NCI-H146 treated with DMSO at 0.1 percent for 48 hours (cell line): ENCODE results near the gene AKR1A1.

Source experiments
- DNase-seq: peaks from one replicate; lab custom pipeline; 2025; ENCODE audit not compliant: unreplicated experiment; lab: John Stamatoyannopoulos, UW

AKR1A1 gene

DNA sequence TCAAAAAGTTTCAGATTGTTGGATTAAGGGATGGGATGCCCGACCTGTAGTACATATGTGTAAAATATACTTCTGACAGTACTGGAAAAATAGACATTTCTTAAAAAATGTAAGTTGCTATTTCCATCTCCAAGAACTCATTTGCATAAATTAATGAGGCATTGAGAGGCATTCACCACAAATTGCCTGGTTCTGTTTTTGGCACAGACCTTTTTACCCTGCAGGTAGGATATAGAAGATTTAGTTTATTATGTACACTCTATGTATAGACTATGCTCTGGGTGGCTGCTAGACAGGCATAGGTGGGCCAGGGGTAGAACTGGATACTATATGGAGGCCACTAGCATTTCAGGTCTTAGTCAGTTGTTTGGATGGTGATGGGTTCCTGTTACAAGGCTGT, 65.3 kb downstream of the AKR1A1 start:
- DNase-seq = no peak

DNA sequence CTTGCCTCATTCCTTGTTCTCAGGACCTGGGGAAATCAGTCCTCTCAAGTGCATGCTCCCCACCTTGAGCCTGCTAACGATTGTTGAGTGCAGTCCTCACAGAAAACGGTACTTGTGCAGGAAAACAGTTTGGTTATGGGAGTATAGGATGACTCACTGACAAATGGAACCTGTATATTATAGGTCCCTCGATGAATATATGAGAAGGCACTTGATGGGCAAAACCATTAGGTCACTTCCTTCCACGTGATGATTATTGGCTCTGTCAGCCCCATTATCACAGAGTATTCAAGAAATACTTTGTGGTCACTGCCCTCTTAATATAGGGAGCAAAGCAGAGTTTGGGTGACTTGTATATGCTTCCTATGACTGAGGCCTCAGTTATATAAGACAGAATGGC, 67.0 kb downstream of the AKR1A1 start:
- DNase-seq = no peak

DNA sequence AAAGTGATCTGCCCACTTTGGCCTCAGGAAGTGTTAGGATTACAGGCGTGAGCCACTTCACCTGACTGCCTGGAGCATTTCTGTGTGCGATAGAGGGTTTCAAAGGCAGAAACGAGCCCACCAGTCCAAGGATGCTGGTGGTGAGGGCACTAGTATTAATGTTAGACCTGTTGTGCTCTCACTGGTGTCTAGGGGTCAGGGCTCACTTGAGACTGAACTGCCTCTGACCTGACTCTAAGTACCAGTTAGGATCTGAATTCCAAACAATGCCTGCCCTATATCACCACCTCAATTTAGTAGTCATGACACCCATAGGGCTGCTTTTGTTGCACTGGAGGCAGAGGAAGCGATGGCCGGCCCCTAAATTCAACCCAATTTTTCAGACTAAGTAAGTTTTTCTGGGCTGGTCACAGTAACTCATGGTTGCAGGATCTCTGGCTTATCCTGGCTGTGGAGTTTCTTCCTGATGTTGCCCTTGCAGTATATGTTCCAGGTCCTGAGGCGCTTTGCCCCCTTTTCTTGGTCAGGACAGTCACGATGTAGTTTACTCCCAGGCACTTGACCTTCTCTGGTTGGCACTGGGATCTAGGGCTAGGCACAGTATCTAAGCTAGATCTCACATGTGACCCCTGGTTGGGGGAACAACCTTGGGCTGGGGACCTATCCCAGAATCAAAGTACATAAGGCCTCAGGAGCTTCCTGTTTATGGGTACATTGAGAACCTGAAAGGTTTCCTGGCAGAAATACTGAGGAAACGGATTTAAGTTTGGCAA, 68.7 kb downstream of the AKR1A1 start:
- no peak for DNase-seq
